ENCODE data around the gene RALGPS1.

RALGPS1 gene

DNA sequence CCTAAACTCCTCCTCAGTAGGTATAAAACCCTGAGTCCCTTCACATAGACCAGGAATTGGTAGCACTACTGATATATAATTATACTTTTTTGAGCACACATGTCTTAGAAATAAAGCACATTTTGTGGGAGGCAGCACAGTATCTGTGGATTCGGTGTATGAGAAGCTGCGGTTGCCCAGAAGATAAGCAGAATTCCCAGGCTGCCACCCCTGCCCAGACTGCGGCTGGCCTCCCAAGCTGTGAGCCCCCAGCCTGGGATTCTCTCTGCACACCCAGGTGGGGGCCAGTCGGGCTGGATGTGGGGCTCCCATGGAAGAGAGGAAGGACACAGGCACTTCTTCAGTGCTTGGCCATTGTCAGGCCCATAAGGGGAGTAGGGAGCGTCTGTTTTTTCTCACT lies 233.4 kb downstream of the RALGPS1 start:
- Histone ChIP-seq H3K4me1 (ENCODE audit: low read length) (no peaks in the 10 kb centered on the region), H3K9me3 (replicated peaks; ENCODE audit: insufficient read depth, low read length) (no peaks in the 10 kb centered on the region), H3K27ac (ENCODE audit: low read length) (no peak overlapping the region), H3F3A (ENCODE audit: insufficient read depth, low read length) (no peaks in the 10 kb centered on the region), H3K4me2 (ENCODE audit: low read depth, low read length) (no peak overlapping the region), H3K4me3 (ENCODE audit: low read length) (no peak overlapping the region), H4K20me1 (ENCODE audit: insufficient read depth, low read length) (no peaks in the 10 kb centered on the region), H3K27me3 (replicated peaks; ENCODE audit: insufficient read depth, low read length) (no peaks in the 10 kb centered on the region), H2AFZ (ENCODE audit: low read length) (no peak overlapping the region), H3K36me3 (replicated peaks; ENCODE audit: insufficient read depth, low read length) (no peaks in the 10 kb centered on the region), H3K79me2 (ENCODE audit: low read length) (no peaks in the 10 kb centered on the region), H3K9me2 (replicated peaks; ENCODE audit: insufficient read depth, low read length) (no peaks in the 10 kb centered on the region), H3K9ac (ENCODE audit: low read length) (no peak overlapping the region)
- TF ChIP-seq, protein P1, sequence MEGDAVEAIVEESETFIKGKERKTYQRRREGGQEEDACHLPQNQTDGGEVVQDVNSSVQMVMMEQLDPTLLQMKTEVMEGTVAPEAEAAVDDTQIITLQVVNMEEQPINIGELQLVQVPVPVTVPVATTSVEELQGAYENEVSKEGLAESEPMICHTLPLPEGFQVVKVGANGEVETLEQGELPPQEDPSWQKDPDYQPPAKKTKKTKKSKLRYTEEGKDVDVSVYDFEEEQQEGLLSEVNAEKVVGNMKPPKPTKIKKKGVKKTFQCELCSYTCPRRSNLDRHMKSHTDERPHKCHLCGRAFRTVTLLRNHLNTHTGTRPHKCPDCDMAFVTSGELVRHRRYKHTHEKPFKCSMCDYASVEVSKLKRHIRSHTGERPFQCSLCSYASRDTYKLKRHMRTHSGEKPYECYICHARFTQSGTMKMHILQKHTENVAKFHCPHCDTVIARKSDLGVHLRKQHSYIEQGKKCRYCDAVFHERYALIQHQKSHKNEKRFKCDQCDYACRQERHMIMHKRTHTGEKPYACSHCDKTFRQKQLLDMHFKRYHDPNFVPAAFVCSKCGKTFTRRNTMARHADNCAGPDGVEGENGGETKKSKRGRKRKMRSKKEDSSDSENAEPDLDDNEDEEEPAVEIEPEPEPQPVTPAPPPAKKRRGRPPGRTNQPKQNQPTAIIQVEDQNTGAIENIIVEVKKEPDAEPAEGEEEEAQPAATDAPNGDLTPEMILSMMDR (IDR thresholded peaks at IDR 0.05; ENCODE audit: low read length), result no peak
- no peak for TF ChIP-seq EZH2phosphoT487 (IDR thresholded peaks at IDR 0.05; ENCODE audit: low read length)
- DNase-seq, result no peak

DNA sequence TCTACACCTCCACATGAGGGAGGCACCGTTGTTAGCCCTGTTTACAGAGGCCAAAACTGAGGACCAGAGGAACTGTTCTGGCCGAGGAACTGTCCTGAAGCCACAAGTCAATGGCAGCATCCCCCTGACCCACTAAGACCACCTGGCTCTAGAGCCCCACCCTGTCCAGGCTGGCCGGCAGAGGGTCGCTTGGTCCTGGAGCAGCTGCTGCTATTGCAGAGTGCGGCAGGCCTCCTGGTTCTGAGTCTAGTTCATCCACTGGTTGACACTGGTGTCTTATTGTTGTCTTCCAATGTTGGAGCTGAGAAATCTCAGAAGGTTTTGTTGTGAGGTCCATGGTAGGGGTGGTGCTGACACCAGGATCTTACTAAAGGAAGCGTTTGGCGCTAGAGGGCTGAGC lies 234.4 kb downstream of the RALGPS1 start:
- Histone ChIP-seq H3K27me3 (replicated peaks; ENCODE audit: insufficient read depth, low read length) (no peaks in the 10 kb centered on the region), H3K9me3 (replicated peaks; ENCODE audit: insufficient read depth, low read length) (no peaks in the 10 kb centered on the region), H4K20me1 (ENCODE audit: insufficient read depth, low read length) (no peaks in the 10 kb centered on the region), H3K9me2 (replicated peaks; ENCODE audit: insufficient read depth, low read length) (no peaks in the 10 kb centered on the region), H2AFZ (ENCODE audit: low read length) (no peak overlapping the region), H3K9ac (ENCODE audit: low read length) (no peak overlapping the region), H3K4me2 (ENCODE audit: low read depth, low read length) (no peak overlapping the region), H3K36me3 (replicated peaks; ENCODE audit: insufficient read depth, low read length) (no peaks in the 10 kb centered on the region), H3K27ac (ENCODE audit: low read length) (no peak overlapping the region), H3F3A (ENCODE audit: insufficient read depth, low read length) (peaks cover 6% of the 10 kb centered on the region; the same call in 1 of the 2 replicates), H3K4me3 (ENCODE audit: low read length) (no peak overlapping the region), H3K4me1 (ENCODE audit: low read length) (peaks cover 6% of the 10 kb centered on the region), H3K79me2 (ENCODE audit: low read length) (no peaks in the 10 kb centered on the region)
- no peak for DNase-seq
- no peak for TF ChIP-seq EZH2phosphoT487 (IDR thresholded peaks at IDR 0.05; ENCODE audit: low read length)
- TF ChIP-seq, protein P1 (IDR thresholded peaks at IDR 0.05; ENCODE audit: low read length), result no peak
- TF ChIP-seq EZH2 (optimal IDR thresholded peaks at IDR 0.05; ENCODE audit: low read depth, low read length), result no peak

DNA sequence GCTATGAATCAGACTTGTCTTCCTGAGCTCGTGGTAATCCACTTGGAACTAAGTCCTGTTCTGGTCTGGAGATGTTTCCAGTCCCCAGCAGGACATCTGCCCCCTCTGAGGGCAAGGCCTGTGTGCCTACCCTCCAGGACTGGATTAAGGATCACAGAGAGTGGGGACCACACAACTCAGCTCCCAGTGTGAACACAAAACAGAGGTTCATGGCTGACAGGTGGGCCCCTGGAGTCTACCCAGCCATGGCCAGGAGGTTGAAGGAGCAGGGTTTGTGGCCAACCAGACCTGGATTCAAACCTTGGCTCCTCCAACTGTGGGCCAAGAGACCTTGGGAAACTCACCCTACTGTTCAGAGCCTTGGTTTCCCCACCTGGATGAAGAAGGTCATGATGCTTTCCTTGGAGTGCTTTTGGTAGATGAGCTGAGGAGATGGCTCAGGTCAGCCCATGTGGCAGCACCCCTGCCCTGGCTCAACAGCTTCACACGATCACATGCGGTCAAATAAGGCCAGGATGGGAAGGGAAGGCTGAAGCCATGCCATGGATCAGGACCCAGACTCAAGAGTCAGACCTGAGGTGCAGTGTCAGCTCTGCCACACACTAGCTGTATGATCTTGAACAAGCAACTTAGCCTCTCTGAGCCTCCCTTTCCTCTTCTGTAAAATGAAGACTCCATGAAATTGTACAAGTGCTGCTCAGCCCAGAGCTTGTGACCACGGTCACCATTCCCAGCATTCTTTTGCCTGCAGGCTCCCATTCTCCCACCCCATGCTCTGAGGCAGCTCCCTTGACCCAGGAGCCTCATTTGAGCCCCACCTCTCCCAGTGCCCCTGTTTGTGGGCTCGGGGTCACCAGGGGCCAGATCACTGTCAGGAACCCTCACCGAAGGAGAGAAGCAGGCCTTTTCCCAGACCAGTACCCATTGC lies 235.1 kb downstream of the RALGPS1 start:
- Histone ChIP-seq H3K27me3 (replicated peaks; ENCODE audit: insufficient read depth, low read length) (no peaks in the 10 kb centered on the region), H3F3A (ENCODE audit: insufficient read depth, low read length) (peaks cover 13% of the 10 kb centered on the region), H3K4me3 (ENCODE audit: low read length) (no peak overlapping the region), H3K4me1 (ENCODE audit: low read length) (peaks cover 14% of the 10 kb centered on the region), H4K20me1 (ENCODE audit: insufficient read depth, low read length) (no peaks in the 10 kb centered on the region), H3K9me2 (replicated peaks; ENCODE audit: insufficient read depth, low read length) (no peaks in the 10 kb centered on the region), H3K27ac (ENCODE audit: low read length) (no peak overlapping the region), H2AFZ (ENCODE audit: low read length) (no peak overlapping the region), H3K36me3 (replicated peaks; ENCODE audit: insufficient read depth, low read length) (no peaks in the 10 kb centered on the region), H3K4me2 (ENCODE audit: low read depth, low read length) (no peak overlapping the region), H3K79me2 (ENCODE audit: low read length) (no peaks in the 10 kb centered on the region), H3K9me3 (replicated peaks; ENCODE audit: insufficient read depth, low read length) (no peaks in the 10 kb centered on the region), H3K9ac (ENCODE audit: low read length) (no peak overlapping the region)
- DNase-seq, result no peak
- TF ChIP-seq EZH2 (optimal IDR thresholded peaks at IDR 0.05; ENCODE audit: low read depth, low read length) (no peak), EZH2phosphoT487 (IDR thresholded peaks at IDR 0.05; ENCODE audit: low read length) (no peak)
- TF ChIP-seq, protein P1 (IDR thresholded peaks at IDR 0.05; ENCODE audit: low read length), result no peak
